OCI-LY1 (cell line): ENCODE results near the gene PRKCH.

Experiments
- CTCF ChIP-seq: fragments of 200-600 bp; sonication (generic), shearing (Covaris generic); IDR thresholded peaks from 2 replicates; pipeline ENCODE4 v1.5.1; 2017; ENCODE audit warnings: mild to moderate bottlenecking, antibody characterized with exemption, low read length, moderate library complexity, mixed read lengths
- EZH2 ChIP-seq: fragments of 200-600 bp; sonication (generic), shearing (Covaris generic); IDR thresholded peaks from 2 replicates; pipeline ENCODE4 v1.8.0; 2017; ENCODE audit warnings: borderline replicate concordance, mixed run types, mild to moderate bottlenecking, antibody characterized with exemption, low read length, moderate library complexity, mixed read lengths

- TF ChIP-seq CTCF: no peak
- TF ChIP-seq EZH2: no peak
Observed at GRCh38 chr14:61536661-61537562, 215.5 kb downstream of the PRKCH start.
